Measurements from ENCODE around the gene LIX1. TPM values are rescaled to one million over a fixed set of nuclear protein-coding genes. Genes with fewer than 3 reads are reported as not detected.

Gene LIX1
- total and polyA plus RNA-seq, 2 of the 8 experiments (the other 6 are each of a cell fraction or from before 2014, with no cell fraction given), result 0.26 to 0.45 TPM

DNA sequence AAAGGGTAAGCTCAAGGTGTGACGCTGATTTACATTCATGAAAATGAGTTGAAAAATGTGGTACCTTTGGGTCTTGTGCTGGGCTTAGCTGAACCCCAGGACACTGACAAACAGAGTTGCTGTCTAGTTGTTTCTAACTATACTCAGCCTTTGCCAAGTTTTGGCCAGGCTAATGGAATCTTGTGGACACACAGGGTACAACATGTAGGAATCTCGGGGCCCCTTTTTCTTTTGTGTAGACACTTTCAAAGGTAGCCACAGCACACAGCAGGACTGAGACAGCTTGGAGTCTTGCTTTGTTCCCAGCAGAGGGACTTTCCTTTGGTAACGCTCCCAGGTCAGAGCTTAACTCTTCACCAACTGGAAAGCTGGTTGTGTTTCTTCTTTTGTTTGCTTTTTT, 7.8 kb downstream of the LIX1 start (continued):
- TF ChIP-seq, protein P1, sequence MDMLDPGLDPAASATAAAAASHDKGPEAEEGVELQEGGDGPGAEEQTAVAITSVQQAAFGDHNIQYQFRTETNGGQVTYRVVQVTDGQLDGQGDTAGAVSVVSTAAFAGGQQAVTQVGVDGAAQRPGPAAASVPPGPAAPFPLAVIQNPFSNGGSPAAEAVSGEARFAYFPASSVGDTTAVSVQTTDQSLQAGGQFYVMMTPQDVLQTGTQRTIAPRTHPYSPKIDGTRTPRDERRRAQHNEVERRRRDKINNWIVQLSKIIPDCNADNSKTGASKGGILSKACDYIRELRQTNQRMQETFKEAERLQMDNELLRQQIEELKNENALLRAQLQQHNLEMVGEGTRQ (IDR thresholded peaks at IDR 0.05; ENCODE audit: low read length), result no peak
- TF ChIP-seq CEBPB (IDR thresholded peaks at IDR 0.05; ENCODE audit: low read depth, low read length) (no peak), EP300 (IDR thresholded peaks at IDR 0.05; ENCODE audit: borderline replicate concordance in 1 of 2, low read depth in 2 of 2, low read length in 2 of 2) (peak in 1 of 2 experiments; percentile 91; a peak in 1 of 3 replicates), EZH2 (IDR thresholded peaks at IDR 0.05; ENCODE audit: low read depth, low read length, severe bottlenecking) (no peak), RAD21 (IDR thresholded peaks at IDR 0.05 in 1 of 2, conservative IDR thresholded peaks at IDR 0.05 in 1 of 2; ENCODE audit: low read depth in 2 of 2, low read length in 2 of 2) (peak; percentile 11 to 29; a peak in 1 of 4 replicates), BRCA1 (IDR thresholded peaks at IDR 0.05; ENCODE audit: low read depth, low read length) (no peak), TEAD4 (IDR thresholded peaks at IDR 0.05; ENCODE audit: low read depth, low read length) (peak; percentile 65; the same call in 1 of the 2 replicates)
- TF ChIP-seq, protein P2, sequence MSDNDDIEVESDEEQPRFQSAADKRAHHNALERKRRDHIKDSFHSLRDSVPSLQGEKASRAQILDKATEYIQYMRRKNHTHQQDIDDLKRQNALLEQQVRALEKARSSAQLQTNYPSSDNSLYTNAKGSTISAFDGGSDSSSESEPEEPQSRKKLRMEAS (IDR thresholded peaks at IDR 0.05), result no peak
